Measurements from ENCODE around the gene PRPF40B. TPM values are rescaled to one million over a fixed set of nuclear protein-coding genes. Genes with fewer than 3 reads are reported as not detected.

PRPF40B gene
- total RNA-seq, 4 donors from 2014 or later: 3.7 to 18.2 (median 15.5) TPM

GRCh38 chr12:49664167-49664566 lies 40.8 kb downstream of the PRPF40B start:
- H3K4me1 ChIP-seq: peaks cover 0 to 48% (median 39%) of the 10 kb centered on the region in 4 donors
- no peak overlapping the region for H3K4me3 ChIP-seq
- TF ChIP-seq CTCF (IDR thresholded peaks at IDR 0.05): no peak
- TF ChIP-seq POLR2A (IDR thresholded peaks at IDR 0.05): no peak
- H3K9me3 ChIP-seq: no peaks in the 10 kb centered on the region
- no peak for DNase-seq
- H3K27ac ChIP-seq: peak overlapping the region; percentile 2 to 88 (median 79)
- no peaks in the 10 kb centered on the region for H3K36me3 ChIP-seq
- H3K27me3 ChIP-seq: no peaks in the 10 kb centered on the region

- peak in 1 of 3 donors; percentile 30 for DNase-seq
- H3K4me1 ChIP-seq: peaks cover 0 to 48% (median 39%) of the 10 kb centered on the region in 4 donors
- H3K9me3 ChIP-seq: no peaks in the 10 kb centered on the region
- no peaks in the 10 kb centered on the region for H3K27me3 ChIP-seq
- no peaks in the 10 kb centered on the region for H3K36me3 ChIP-seq
- H3K4me3 ChIP-seq: no peak overlapping the region
- H3K27ac ChIP-seq: peak overlapping the region; percentile 2 to 84 (median 63)
- TF ChIP-seq CTCF (IDR thresholded peaks at IDR 0.05) (no peak), POLR2A (IDR thresholded peaks at IDR 0.05) (no peak)
These were observed 41.4 kb downstream of the PRPF40B start for GRCh38 chr12:49664591-49665239.

GRCh38 chr12:49665384-49665783 lies 42.0 kb downstream of the PRPF40B start:
- Histone ChIP-seq H3K36me3 (no peaks in the 10 kb centered on the region), H3K27ac (peak overlapping the region in 2 of 4 donors; percentile 74 to 84), H3K4me3 (no peak overlapping the region), H3K9me3 (no peaks in the 10 kb centered on the region), H3K4me1 (peaks cover 0 to 53% (median 42%) of the 10 kb centered on the region in 4 donors), H3K27me3 (no peaks in the 10 kb centered on the region)
- no peak for DNase-seq
- TF ChIP-seq POLR2A (IDR thresholded peaks at IDR 0.05): no peak
- TF ChIP-seq CTCF (IDR thresholded peaks at IDR 0.05): no peak

- no peaks in the 10 kb centered on the region for H3K9me3 ChIP-seq
These were observed 42.8 kb downstream of the PRPF40B start for GRCh38 chr12:49666176-49666575.

GRCh38 chr12:49667325-49668090 lies 44.1 kb downstream of the PRPF40B start:
- H3K4me3 ChIP-seq: no peak overlapping the region
- H3K4me1 ChIP-seq: peaks cover 0 to 59% (median 47%) of the 10 kb centered on the region in 4 donors
- no peaks in the 10 kb centered on the region for H3K27me3 ChIP-seq
- no peak for TF ChIP-seq CTCF (IDR thresholded peaks at IDR 0.05)
- no peak for TF ChIP-seq POLR2A (IDR thresholded peaks at IDR 0.05)
- peak overlapping the region in 1 of 4 donors; percentile 36 for H3K27ac ChIP-seq
- no peak for DNase-seq
- H3K36me3 ChIP-seq: no peaks in the 10 kb centered on the region
- H3K9me3 ChIP-seq: no peaks in the 10 kb centered on the region

More at GRCh38 chr12:49666176-49666575, 42.8 kb downstream of the PRPF40B start:
- TF ChIP-seq POLR2A (IDR thresholded peaks at IDR 0.05) (no peak), CTCF (IDR thresholded peaks at IDR 0.05) (no peak)
- Histone ChIP-seq H3K4me1 (peaks cover 0 to 59% (median 47%) of the 10 kb centered on the region in 4 donors), H3K4me3 (no peak overlapping the region), H3K27me3 (no peaks in the 10 kb centered on the region), H3K27ac (no peak overlapping the region), H3K36me3 (no peaks in the 10 kb centered on the region)
- no peak for DNase-seq
